Stomach (tissue), 19 donors: ENCODE measurements around the gene RBMS1. TPM values are rescaled to one million over a fixed set of nuclear protein-coding genes. Genes with fewer than 3 reads are reported as not detected.

Experiments
- DNase-seq, 2 donors: peaks; one replicate each; pipeline versions ENCODE4 v3.0.0 to v3.0.0-alpha.2; 2013 to 2019
- H3K27ac ChIP-seq, 5 donors: fragments of 200-600 bp in 4 of 5; sonication (generic) in 4 of 5; one replicate each; pipeline ENCODE4 v1.5.1; 2013 to 2019; ENCODE audit warnings: mild to moderate bottlenecking in 1 of 5, moderate library complexity in 1 of 5
- H3K27me3 ChIP-seq, 3 donors: fragments of 200-600 bp; sonication (generic); one replicate each; pipeline ENCODE4 v1.5.1; 2017 to 2019; ENCODE audit warnings: mixed run types in 1 of 3
- H3K36me3 ChIP-seq, 4 donors: fragments of 200-600 bp; sonication (generic); 1 replicate in 3 of 4; 2 replicates in 1 of 4; pipeline ENCODE4 v1.5.1; 2016 to 2019
- H3K4me1 ChIP-seq, 4 donors: fragments of 200-600 bp; sonication (generic); one replicate each; pipeline ENCODE4 v1.5.1; 2016 to 2019
- H3K4me3 ChIP-seq, 4 donors: fragments of 200-600 bp; sonication (generic) in 3 of 4; one replicate each; pipeline ENCODE4 v1.5.1; 2016 to 2019; ENCODE audit warnings: mild to moderate bottlenecking in 1 of 4
- H3K9me3 ChIP-seq, 4 donors: fragments of 200-600 bp; sonication (generic); one replicate each; pipeline ENCODE4 v1.5.1; 2016 to 2019
- CTCF ChIP-seq, 7 experiments: fragments of 450-650 bp in 4 of 7; fragments of 200-600 bp in 3 of 7; sonication (generic) in 3 of 7; IDR thresholded peaks; one replicate each; pipeline ENCODE4 v1.5.1; 2016 to 2019; ENCODE audit warnings: antibody characterized with exemption in 7 of 7, control low read depth in 2 of 7, mild to moderate bottlenecking in 1 of 7
- EP300 ChIP-seq: sonication (generic); formaldehyde crosslinking; IDR thresholded peaks from one replicate; pipeline ENCODE4 v1.6.1; 2017; ENCODE audit warnings: antibody characterized with exemption
- POLR2A ChIP-seq, 4 donors: fragments of 450-650 bp; IDR thresholded peaks; one replicate each; pipeline ENCODE4 v1.6.1; 2016; ENCODE audit warnings: antibody characterized with exemption in 4 of 4, control low read depth in 2 of 4, mild to moderate bottlenecking in 1 of 4, moderate library complexity in 1 of 4
- POLR2AphosphoS5 ChIP-seq, 3 donors: sonication (generic); formaldehyde crosslinking; IDR thresholded peaks; one replicate each; pipeline ENCODE4 v1.6.1; 2016; ENCODE audit warnings: antibody characterized with exemption in 3 of 3
- WGBS, 5 donors: extraction: QIAGEN DNeasy Blood & Tissue Kit in 3 of 5; methylation state at CpG; one replicate each; pipeline versions ENCODE4 v1.1.5 to v1.1.7; 2013 to 2018; 5-methylcytosine and 5-hydroxymethylcytosine counted together
- intact Hi-C: fragments of 100-400 bp; cut with DNase I; formaldehyde crosslinking; loops from one replicate; pipeline ENCODE4 v1.15.1; 2023; ENCODE audit warnings: low total_unique reads
- long read RNA-seq, 10 donors: transcript quantifications; one replicate each; lab custom pipeline, GENCODE V29; 2026
- polyA plus RNA-seq, 3 donors: library from polyadenylated mRNA; stranded (reverse); fragments of 200-250 nt; gene quantifications; one replicate each; pipeline ENCODE4 v1.2.3, GENCODE V29; 2013
- total RNA-seq, 5 donors: library from RNA; depleted of rRNA; stranded (reverse); fragments of >200 nt; gene quantifications; one replicate each; pipeline versions ENCODE4 v1.1.0 to v1.2.3, GENCODE V29; 2014 to 2016
- donor health status: healthy with polysubstance abuse.
- donor health status: Bipolar disorder and iron deficiency.
- donor health status: healthy.

RBMS1 gene, protein sequence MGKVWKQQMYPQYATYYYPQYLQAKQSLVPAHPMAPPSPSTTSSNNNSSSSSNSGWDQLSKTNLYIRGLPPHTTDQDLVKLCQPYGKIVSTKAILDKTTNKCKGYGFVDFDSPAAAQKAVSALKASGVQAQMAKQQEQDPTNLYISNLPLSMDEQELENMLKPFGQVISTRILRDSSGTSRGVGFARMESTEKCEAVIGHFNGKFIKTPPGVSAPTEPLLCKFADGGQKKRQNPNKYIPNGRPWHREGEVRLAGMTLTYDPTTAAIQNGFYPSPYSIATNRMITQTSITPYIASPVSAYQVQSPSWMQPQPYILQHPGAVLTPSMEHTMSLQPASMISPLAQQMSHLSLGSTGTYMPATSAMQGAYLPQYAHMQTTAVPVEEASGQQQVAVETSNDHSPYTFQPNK
- 100 to 1,000 TPM in 1 of 5 donors, 10 to 100 TPM in 3, 1 to 10 TPM in 1; 4.3 to 134 (median 32.7) TPM for total RNA-seq
- 10 to 100 TPM; 15.6 to 27.5 (median 24.7) TPM for polyA plus RNA-seq
- long read RNA-seq, donor 1, full-length matches to known transcripts: 1 of 1 reads
- long read RNA-seq, donor 1, partial matches to known transcripts: 0 of 1 reads
- long read RNA-seq, donor 1, other reads (novel, unspliced or antisense): 0 of 1 reads
- long read RNA-seq, donor 2, full-length matches to known transcripts: 5 of 5 reads
- long read RNA-seq, donor 2, partial matches to known transcripts: 0 of 5 reads
- long read RNA-seq, donor 2, other reads (novel, unspliced or antisense): 0 of 5 reads
- long read RNA-seq, donor 3, full-length matches to known transcripts: 3 of 3 reads
- long read RNA-seq, donor 3, partial matches to known transcripts: 0 of 3 reads
- long read RNA-seq, donor 3, other reads (novel, unspliced or antisense): 0 of 3 reads
- long read RNA-seq, donor 4: 0 reads
- long read RNA-seq, donor 5, full-length matches to known transcripts: 5 of 11 reads
- long read RNA-seq, donor 5, partial matches to known transcripts: 6 of 11 reads
- long read RNA-seq, donor 5, other reads (novel, unspliced or antisense): 0 of 11 reads
- long read RNA-seq, donor 6: 0 reads
- long read RNA-seq, donor 7, full-length matches to known transcripts: 3 of 11 reads
- long read RNA-seq, donor 7, partial matches to known transcripts: 8 of 11 reads
- long read RNA-seq, donor 7, other reads (novel, unspliced or antisense): 0 of 11 reads
- long read RNA-seq, donor 8, full-length matches to known transcripts: 7 of 7 reads
- long read RNA-seq, donor 8, partial matches to known transcripts: 0 of 7 reads
- long read RNA-seq, donor 8, other reads (novel, unspliced or antisense): 0 of 7 reads
- long read RNA-seq, donor 9, full-length matches to known transcripts: 4 of 15 reads
- long read RNA-seq, donor 9, partial matches to known transcripts: 11 of 15 reads
- long read RNA-seq, donor 9, other reads (novel, unspliced or antisense): 0 of 15 reads
- long read RNA-seq, donor 10, full-length matches to known transcripts: 1 of 1 reads
- long read RNA-seq, donor 10, partial matches to known transcripts: 0 of 1 reads
- long read RNA-seq, donor 10, other reads (novel, unspliced or antisense): 0 of 1 reads

DNA sequence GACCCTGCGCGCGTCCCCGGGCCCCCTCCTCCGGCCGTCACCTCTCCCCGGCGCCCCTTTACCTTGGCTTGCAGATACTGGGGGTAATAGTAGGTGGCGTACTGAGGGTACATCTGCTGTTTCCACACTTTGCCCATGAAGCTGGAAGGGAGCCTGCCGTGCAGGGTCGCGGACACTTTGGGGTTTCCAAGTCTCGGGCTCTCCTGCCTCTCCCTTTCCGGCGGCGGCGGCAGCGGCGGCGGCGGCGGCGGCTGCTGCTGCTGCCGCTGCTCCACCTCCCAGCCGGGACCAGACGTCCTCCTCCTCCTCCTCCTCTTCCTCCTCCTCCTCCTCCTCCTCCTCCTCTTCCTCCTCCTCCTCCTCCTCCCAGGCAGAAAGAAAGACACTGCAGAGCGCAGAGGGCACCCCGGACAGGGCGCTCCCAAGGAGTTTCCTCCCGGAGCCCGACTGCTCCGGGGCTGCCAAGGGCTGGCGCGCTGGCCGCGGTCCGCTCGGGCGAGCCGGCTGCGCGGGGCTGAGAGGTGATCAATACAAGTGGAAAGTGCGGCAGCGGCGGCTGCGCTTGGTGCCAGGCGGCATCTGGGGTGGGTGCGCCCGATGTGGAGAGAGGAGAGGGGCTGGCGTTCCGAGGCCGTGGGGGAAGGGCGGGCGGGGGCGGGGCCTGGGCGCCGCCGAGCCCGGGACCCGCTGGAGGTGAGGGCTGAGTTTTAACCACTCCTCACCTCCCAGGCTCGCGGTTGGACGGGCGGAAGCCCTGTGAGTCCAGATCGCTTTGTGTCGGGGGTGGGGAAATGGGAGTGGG is at the start of gene RBMS1:
Gene RBMS1 (minus strand): TSS at position 581 of the 802 bp plus-strand sequence. CDS start 444 bp downstream, at position 137.
- H3K4me3 ChIP-seq: peak within 1 kb of the TSS; percentile 82 to 96 (median 89)
- WGBS, 5 donors: 1% methylated on average over 25 to 63 of the region's 66 CpGs
- peak within 1 kb of the TSS; percentile 94 to 97 (median 96) for H3K27ac ChIP-seq
- H3K9me3 ChIP-seq: no peaks in the 10 kb centered on the region
- DNase-seq: peak; percentile 54 to 92
- TF ChIP-seq POLR2A (IDR thresholded peaks at IDR 0.05) (no peak), POLR2AphosphoS5 (IDR thresholded peaks at IDR 0.05) (peak in 2 of 3 donors; percentile 50 to 77)
- peaks cover 0 to 40% (median 15%) of the 10 kb centered on the region in 4 donors for H3K4me1 ChIP-seq
- H3K27me3 ChIP-seq: peaks cover 0 to 11% (median 0%) of the 10 kb centered on the region in 3 donors
- intact Hi-C loops: no loop called here
- H3K36me3 ChIP-seq: no peaks in the 10 kb centered on the region

GRCh38 chr2:160541745-160542144 is 48.1 kb upstream of the RBMS1 start:
- no peak for TF ChIP-seq EP300
- no peak for TF ChIP-seq POLR2AphosphoS5 (IDR thresholded peaks at IDR 0.05)
- no peak for TF ChIP-seq POLR2A (IDR thresholded peaks at IDR 0.05)
- no peak for TF ChIP-seq CTCF (IDR thresholded peaks at IDR 0.05)

GRCh38 chr2:160538559-160539355 is 45.1 kb upstream of the RBMS1 start:
- intact Hi-C loops: no loop called here
- no peak overlapping the region for H3K27ac ChIP-seq
- no peak for TF ChIP-seq EP300
- TF ChIP-seq POLR2AphosphoS5 (IDR thresholded peaks at IDR 0.05): no peak
- TF ChIP-seq POLR2A (IDR thresholded peaks at IDR 0.05): no peak
- no peak for TF ChIP-seq CTCF (IDR thresholded peaks at IDR 0.05)

More at GRCh38 chr2:160541745-160542144, 48.1 kb upstream of the RBMS1 start:
- no peak overlapping the region for H3K4me3 ChIP-seq
- no peak for DNase-seq
- H3K4me1 ChIP-seq: no peaks in the 10 kb centered on the region
- 91 to 95% (median 92%) methylated on average over 3 of the region's 3 CpGs for WGBS, 5 donors
- H3K27me3 ChIP-seq: no peaks in the 10 kb centered on the region
- intact Hi-C loops: no loop called here
- H3K27ac ChIP-seq: no peak overlapping the region
- H3K9me3 ChIP-seq: no peaks in the 10 kb centered on the region
- no peaks in the 10 kb centered on the region for H3K36me3 ChIP-seq

More at GRCh38 chr2:160538559-160539355, 45.1 kb upstream of the RBMS1 start:
- Histone ChIP-seq H3K4me1 (no peaks in the 10 kb centered on the region), H3K4me3 (no peak overlapping the region), H3K9me3 (no peaks in the 10 kb centered on the region), H3K36me3 (no peaks in the 10 kb centered on the region), H3K27me3 (no peaks in the 10 kb centered on the region)
- WGBS, 5 donors: 77 to 83% (median 78%) methylated on average over 5 of the region's 5 CpGs
- DNase-seq: no peak
